K562 (cell line): ENCODE data around the gene GNG14. TPM values are rescaled to one million over a fixed set of nuclear protein-coding genes. Genes with fewer than 3 reads are reported as not detected.

Source experiments
- CTBP1 ChIP-seq: fragments of 450-650 bp; IDR thresholded peaks from 2 replicates; pipeline ENCODE4 v1.6.1; 2016; ENCODE audit warnings: borderline replicate concordance
- FOXJ3 ChIP-seq: sonication (generic); formaldehyde crosslinking; IDR thresholded peaks from 2 replicates; pipeline ENCODE4 v1.4.0; 2020; ENCODE audit warnings: mild to moderate bottlenecking, missing genetic modification reagents
- FUS ChIP-seq: fragments of 200-400 bp; formaldehyde crosslinking; optimal IDR thresholded peaks from 2 replicates; pipeline ENCODE3; 2017; ENCODE audit warnings: low read depth, low read length
- RBFOX2 ChIP-seq: fragments of 200-400 bp; formaldehyde crosslinking; IDR thresholded peaks from 2 replicates; pipeline ENCODE4 v1.6.1; 2017; ENCODE audit warnings: low read depth, mild to moderate bottlenecking, low read length, moderate library complexity
- RCOR1 ChIP-seq, 2 experiments: IDR thresholded peaks; 2 replicates each; pipeline ENCODE4 v1.6.1; 2012; ENCODE audit warnings: low read depth in 2 of 2, low read length in 2 of 2, borderline replicate concordance in 1 of 2, improper control_type of control experiment in 1 of 2
- SAP30 ChIP-seq: fragments of 200-600 bp; sonication (generic); IDR thresholded peaks from 2 replicates; pipeline ENCODE4 v1.6.1; 2012; ENCODE audit warnings: borderline replicate concordance, low read depth, mild to moderate bottlenecking, moderate library complexity, low read length, control low read depth, inconsistent platforms; ENCODE audit not compliant: insufficient read depth, poor library complexity, severe bottlenecking
- TAF9B ChIP-seq: fragments of 450-650 bp; IDR thresholded peaks from 2 replicates; pipeline ENCODE4 v1.6.1; 2018; ENCODE audit warnings: mild to moderate bottlenecking; ENCODE audit not compliant: partially characterized antibody
- ZBTB7A ChIP-seq: IDR thresholded peaks from 2 replicates; pipeline ENCODE4 v1.6.1; 2011; ENCODE audit warnings: low read depth, mild to moderate bottlenecking, low read length, moderate library complexity, borderline replicate concordance; ENCODE audit not compliant: control insufficient read depth
- ZEB2 ChIP-seq: fragments of 450-650 bp; IDR thresholded peaks from 2 replicates; pipeline ENCODE4 v1.6.1; 2016
- ZNF41 ChIP-seq: fragments of 250-450 bp; sonication (Bioruptor Pico); conservative IDR thresholded peaks from 2 replicates; pipeline ENCODE4 v1.4.0; 2020; ENCODE audit warnings: mild to moderate bottlenecking
- polyA plus RNA-seq, 8 experiments: library from polyadenylated mRNA; depleted of rRNA in 4 of 8; stranded (reverse) in 5 of 8; unstranded in 3 of 8; fragments of >200 nt; fragmentation: Nextera tagmentation in 2 of 8; fragmentation: Illumina TruSeq in 1 of 8; extraction: Ambion mirVana in 2 of 8; extraction: Trizol in 1 of 8; gene quantifications; 2 replicates each; pipeline versions ENCODE4 v1.2.1 to v1.2.3, GENCODE V29; 2011 to 2014; ENCODE audit warnings: inconsistent platforms in 1 of 8, missing spikeins in 1 of 8
- total RNA-seq, 7 experiments: library from RNA; depleted of rRNA in 6 of 7; stranded (reverse); fragments of >200 nt in 6 of 7; fragmentation: Illumina TruSeq in 2 of 7; extraction: Trizol in 2 of 7; gene quantifications; 2 replicates each; pipeline versions ENCODE4 v1.2.1 to v1.2.3, GENCODE V29; 2011 to 2021; ENCODE audit warnings: low replicate concordance in 1 of 7
- TF ChIP-seq, protein P1 (sequence below): fragments of 450-650 bp; IDR thresholded peaks from 2 replicates; pipeline ENCODE4 v1.7.1; 2018; ENCODE audit warnings: mild to moderate bottlenecking, low read depth; ENCODE audit not compliant: partially characterized antibody
- TF ChIP-seq, protein P2 (sequence below): fragments of 450-650 bp; IDR thresholded peaks from 2 replicates; pipeline ENCODE4 v1.6.1; 2016; ENCODE audit warnings: mild to moderate bottlenecking, moderate library complexity

GNG14 gene
- total and polyA plus RNA-seq, 9 of the 15 experiments (the other 6 are each of a cell fraction or from before 2014, with no cell fraction given) = not detected

DNA sequence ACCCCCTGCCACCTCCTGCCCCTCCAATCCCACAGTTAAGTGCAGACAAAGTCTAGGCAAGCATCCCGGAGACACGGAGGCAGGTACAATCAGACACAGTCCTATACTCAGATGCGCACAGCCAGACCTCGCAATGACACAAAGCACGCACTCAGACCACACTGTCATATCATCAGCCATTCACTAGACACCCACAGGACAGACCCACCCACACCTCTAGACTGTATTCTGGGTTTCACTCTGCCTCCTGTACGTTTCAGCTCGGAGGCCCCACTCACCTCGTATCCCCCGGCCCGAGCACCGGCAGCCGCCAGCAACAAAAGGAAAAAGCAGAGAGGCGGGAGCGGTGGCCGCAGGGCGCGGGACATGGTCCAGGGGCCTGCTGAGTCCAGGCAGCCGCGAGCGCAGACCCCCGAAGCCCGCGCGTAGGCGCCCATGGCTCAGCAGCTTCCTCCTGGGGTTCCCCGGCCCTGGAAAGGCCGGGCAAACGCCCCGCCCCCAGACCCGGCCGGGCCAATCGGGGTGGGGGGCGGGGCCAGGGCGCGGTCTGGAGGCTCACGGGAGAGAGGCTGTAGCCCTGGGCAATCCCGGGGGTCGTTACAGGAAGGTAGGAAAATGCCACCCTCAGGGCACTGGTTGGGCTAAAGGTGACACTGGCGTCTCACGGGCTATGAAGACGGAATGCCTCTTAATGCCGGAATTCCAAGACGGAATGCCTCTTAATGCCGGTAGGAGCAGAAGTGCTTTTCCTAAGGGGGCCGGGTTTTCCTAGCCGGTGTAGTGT, 21.3 kb upstream of the GNG14 start, which contains the start of the genes MAN2B1 and WDR83 (continued):
- TF ChIP-seq, protein P1, sequence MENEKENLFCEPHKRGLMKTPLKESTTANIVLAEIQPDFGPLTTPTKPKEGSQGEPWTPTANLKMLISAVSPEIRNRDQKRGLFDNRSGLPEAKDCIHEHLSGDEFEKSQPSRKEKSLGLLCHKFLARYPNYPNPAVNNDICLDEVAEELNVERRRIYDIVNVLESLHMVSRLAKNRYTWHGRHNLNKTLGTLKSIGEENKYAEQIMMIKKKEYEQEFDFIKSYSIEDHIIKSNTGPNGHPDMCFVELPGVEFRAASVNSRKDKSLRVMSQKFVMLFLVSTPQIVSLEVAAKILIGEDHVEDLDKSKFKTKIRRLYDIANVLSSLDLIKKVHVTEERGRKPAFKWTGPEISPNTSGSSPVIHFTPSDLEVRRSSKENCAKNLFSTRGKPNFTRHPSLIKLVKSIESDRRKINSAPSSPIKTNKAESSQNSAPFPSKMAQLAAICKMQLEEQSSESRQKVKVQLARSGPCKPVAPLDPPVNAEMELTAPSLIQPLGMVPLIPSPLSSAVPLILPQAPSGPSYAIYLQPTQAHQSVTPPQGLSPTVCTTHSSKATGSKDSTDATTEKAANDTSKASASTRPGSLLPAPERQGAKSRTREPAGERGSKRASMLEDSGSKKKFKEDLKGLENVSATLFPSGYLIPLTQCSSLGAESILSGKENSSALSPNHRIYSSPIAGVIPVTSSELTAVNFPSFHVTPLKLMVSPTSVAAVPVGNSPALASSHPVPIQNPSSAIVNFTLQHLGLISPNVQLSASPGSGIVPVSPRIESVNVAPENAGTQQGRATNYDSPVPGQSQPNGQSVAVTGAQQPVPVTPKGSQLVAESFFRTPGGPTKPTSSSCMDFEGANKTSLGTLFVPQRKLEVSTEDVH = peak; percentile 25
- TF ChIP-seq SAP30 (peak; percentile 48), CTBP1 (0 out of 2 replicates have a peak, but pooled peaks have one; percentile 20), FOXJ3 (CRISPR knock-in tag) (no peak), RBFOX2 (peak; percentile 73), FUS (no peak), RCOR1 (IDR thresholded peaks at IDR 0.05; ENCODE audit: borderline replicate concordance in 1 of 2, low read depth in 2 of 2, low read length in 2 of 2) (0 out of 4 replicates have a peak, but pooled peaks of 1 of the 2 experiments have one; percentile 6), ZNF41 (0 out of 2 replicates have a peak, but pooled peaks have one; percentile 10), TAF9B (no peak), ZEB2 (no peak), ZBTB7A (peak; percentile 41; the same call in 1 of the 2 replicates)
- TF ChIP-seq, protein P2, sequence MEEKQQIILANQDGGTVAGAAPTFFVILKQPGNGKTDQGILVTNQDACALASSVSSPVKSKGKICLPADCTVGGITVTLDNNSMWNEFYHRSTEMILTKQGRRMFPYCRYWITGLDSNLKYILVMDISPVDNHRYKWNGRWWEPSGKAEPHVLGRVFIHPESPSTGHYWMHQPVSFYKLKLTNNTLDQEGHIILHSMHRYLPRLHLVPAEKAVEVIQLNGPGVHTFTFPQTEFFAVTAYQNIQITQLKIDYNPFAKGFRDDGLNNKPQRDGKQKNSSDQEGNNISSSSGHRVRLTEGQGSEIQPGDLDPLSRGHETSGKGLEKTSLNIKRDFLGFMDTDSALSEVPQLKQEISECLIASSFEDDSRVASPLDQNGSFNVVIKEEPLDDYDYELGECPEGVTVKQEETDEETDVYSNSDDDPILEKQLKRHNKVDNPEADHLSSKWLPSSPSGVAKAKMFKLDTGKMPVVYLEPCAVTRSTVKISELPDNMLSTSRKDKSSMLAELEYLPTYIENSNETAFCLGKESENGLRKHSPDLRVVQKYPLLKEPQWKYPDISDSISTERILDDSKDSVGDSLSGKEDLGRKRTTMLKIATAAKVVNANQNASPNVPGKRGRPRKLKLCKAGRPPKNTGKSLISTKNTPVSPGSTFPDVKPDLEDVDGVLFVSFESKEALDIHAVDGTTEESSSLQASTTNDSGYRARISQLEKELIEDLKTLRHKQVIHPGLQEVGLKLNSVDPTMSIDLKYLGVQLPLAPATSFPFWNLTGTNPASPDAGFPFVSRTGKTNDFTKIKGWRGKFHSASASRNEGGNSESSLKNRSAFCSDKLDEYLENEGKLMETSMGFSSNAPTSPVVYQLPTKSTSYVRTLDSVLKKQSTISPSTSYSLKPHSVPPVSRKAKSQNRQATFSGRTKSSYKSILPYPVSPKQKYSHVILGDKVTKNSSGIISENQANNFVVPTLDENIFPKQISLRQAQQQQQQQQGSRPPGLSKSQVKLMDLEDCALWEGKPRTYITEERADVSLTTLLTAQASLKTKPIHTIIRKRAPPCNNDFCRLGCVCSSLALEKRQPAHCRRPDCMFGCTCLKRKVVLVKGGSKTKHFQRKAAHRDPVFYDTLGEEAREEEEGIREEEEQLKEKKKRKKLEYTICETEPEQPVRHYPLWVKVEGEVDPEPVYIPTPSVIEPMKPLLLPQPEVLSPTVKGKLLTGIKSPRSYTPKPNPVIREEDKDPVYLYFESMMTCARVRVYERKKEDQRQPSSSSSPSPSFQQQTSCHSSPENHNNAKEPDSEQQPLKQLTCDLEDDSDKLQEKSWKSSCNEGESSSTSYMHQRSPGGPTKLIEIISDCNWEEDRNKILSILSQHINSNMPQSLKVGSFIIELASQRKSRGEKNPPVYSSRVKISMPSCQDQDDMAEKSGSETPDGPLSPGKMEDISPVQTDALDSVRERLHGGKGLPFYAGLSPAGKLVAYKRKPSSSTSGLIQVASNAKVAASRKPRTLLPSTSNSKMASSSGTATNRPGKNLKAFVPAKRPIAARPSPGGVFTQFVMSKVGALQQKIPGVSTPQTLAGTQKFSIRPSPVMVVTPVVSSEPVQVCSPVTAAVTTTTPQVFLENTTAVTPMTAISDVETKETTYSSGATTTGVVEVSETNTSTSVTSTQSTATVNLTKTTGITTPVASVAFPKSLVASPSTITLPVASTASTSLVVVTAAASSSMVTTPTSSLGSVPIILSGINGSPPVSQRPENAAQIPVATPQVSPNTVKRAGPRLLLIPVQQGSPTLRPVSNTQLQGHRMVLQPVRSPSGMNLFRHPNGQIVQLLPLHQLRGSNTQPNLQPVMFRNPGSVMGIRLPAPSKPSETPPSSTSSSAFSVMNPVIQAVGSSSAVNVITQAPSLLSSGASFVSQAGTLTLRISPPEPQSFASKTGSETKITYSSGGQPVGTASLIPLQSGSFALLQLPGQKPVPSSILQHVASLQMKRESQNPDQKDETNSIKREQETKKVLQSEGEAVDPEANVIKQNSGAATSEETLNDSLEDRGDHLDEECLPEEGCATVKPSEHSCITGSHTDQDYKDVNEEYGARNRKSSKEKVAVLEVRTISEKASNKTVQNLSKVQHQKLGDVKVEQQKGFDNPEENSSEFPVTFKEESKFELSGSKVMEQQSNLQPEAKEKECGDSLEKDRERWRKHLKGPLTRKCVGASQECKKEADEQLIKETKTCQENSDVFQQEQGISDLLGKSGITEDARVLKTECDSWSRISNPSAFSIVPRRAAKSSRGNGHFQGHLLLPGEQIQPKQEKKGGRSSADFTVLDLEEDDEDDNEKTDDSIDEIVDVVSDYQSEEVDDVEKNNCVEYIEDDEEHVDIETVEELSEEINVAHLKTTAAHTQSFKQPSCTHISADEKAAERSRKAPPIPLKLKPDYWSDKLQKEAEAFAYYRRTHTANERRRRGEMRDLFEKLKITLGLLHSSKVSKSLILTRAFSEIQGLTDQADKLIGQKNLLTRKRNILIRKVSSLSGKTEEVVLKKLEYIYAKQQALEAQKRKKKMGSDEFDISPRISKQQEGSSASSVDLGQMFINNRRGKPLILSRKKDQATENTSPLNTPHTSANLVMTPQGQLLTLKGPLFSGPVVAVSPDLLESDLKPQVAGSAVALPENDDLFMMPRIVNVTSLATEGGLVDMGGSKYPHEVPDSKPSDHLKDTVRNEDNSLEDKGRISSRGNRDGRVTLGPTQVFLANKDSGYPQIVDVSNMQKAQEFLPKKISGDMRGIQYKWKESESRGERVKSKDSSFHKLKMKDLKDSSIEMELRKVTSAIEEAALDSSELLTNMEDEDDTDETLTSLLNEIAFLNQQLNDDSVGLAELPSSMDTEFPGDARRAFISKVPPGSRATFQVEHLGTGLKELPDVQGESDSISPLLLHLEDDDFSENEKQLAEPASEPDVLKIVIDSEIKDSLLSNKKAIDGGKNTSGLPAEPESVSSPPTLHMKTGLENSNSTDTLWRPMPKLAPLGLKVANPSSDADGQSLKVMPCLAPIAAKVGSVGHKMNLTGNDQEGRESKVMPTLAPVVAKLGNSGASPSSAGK = no peak
